T-helper 2 cell treated with Interferon-gamma antibody and Interleukin-4, amounts not matched to agents 5 μg/mL and 100 μg/mL, for 36 hours (primary cell): ENCODE measurements around the gene TENM4.

Experiments
- DNase-seq: peaks from one replicate; pipeline ENCODE4 v3.0.0; 2021; ENCODE audit warnings: low spot score
- H3K27ac Mint-ChIP-seq: one replicate; pipeline ENCODE4 v1.8.0; 2021; ENCODE audit warnings: mild to moderate bottlenecking, mixed read lengths
- H3K27me3 Mint-ChIP-seq: one replicate; pipeline ENCODE4 v1.8.0; 2021; ENCODE audit warnings: low read depth, mixed read lengths
- H3K36me3 Mint-ChIP-seq: one replicate; pipeline ENCODE4 v1.8.0; 2021; ENCODE audit warnings: low read depth, mixed read lengths
- H3K4me1 Mint-ChIP-seq: one replicate; pipeline ENCODE4 v1.8.0; 2021; ENCODE audit warnings: low read depth, mixed read lengths
- H3K4me3 Mint-ChIP-seq: one replicate; pipeline ENCODE4 v1.8.0; 2022; ENCODE audit warnings: mild to moderate bottlenecking, moderate library complexity, mixed read lengths
- H3K9me3 Mint-ChIP-seq: one replicate; pipeline ENCODE4 v1.8.0; 2021; ENCODE audit warnings: mixed read lengths

Gene TENM4

DNA sequence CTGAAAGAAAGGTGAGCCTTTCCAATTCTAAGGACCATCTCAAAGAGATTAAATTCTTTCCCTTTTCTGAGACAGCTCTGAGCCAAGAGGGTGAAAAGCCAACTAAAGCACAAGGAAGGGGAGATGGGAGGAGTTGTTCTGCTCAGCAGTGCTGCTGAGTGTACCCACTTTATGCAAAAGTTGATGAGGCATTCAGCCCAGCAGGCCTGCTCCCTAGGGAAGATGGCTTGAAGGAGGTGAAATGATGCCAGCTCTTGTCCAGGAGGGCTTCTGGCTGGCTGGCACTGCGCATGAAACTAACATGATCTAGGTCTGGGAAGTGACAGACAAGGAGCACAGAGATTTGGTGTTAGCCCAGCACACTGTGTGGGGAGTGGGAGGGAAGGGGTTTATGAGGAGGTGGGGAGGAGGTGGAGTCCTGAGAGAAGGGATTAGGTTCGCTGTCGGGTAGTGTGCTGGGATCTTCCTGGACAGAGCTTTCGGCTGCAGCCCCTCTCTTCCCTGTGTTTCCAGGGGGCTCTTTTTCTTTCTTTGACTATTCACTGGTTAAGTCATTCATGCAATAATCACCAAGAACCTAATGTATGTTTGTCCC, 640.6 kb downstream of the TENM4 start:
- Mint-ChIP-seq H3K36me3 (no peaks in the 10 kb centered on the region), H3K4me3 (no peak overlapping the region), H3K4me1 (no peaks in the 10 kb centered on the region), H3K27me3 (no peaks in the 10 kb centered on the region), H3K27ac (no peak overlapping the region), H3K9me3 (no peaks in the 10 kb centered on the region)
- DNase-seq = no peak

DNA sequence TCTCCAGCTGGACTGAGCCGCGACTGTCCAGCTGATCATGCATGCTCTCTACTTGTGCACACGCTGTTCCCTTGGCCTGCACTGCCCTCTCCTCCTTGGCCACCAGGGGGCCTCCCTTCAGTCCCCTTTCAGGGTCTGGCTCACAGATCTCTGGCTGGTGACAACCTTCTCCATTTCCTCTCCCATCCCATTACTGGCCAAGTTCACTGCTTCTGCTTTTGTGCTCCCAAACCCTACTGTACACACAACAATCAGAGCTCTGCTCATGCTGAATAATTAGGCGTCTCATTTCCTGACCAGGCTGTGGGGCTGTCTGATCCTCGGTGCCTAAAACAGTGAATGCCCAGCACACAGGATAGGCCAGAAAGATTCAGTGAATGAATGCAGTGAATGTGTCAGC, 642.2 kb downstream of the TENM4 start:
- Mint-ChIP-seq H3K9me3 (no peaks in the 10 kb centered on the region), H3K4me1 (no peaks in the 10 kb centered on the region), H3K4me3 (no peak overlapping the region), H3K27me3 (no peaks in the 10 kb centered on the region), H3K27ac (no peak overlapping the region), H3K36me3 (no peaks in the 10 kb centered on the region)
- peak; percentile 12 for DNase-seq

DNA sequence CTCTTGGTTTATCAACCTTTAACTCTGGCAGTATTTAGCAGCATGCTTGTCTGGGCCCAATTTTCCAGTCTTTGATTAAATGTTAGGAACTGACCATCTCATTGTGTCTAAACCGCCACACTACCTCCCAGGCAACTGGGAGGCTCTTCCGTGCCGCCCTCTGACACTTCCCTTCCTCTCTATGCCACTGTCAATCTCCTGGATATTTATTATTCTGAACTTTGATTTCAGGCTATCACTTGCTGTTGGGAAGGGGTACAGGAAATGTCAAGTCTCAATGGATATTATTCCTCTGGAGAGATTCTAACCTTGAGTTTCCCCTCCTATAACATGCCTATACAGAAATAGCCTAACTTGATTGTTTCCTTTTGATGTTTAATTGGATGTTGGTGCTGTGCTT, 643.3 kb downstream of the TENM4 start:
- Mint-ChIP-seq H3K36me3 (no peaks in the 10 kb centered on the region), H3K9me3 (no peaks in the 10 kb centered on the region), H3K4me3 (no peak overlapping the region), H3K27me3 (no peaks in the 10 kb centered on the region), H3K4me1 (no peaks in the 10 kb centered on the region), H3K27ac (no peak overlapping the region)
- DNase-seq = no peak

DNA sequence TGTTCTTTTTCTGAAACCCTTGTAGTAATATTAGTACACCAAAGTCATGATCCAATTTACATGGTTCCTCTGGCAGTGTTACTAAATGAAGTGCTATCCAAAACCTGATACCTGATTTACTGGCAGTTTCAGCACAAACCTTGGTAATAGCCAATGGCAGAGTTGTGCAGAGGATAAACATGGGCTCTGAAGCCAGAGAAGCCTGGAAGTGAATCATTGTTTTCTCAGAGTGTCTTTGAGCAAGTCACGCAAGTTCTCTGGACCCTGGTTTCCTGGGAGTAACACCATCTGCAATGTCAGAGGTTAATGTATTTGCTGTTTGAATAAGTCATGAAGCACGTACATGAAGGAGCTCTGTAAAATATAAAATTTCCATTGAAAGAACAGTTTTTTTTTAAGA, 643.9 kb downstream of the TENM4 start:
- Mint-ChIP-seq H3K36me3 (no peaks in the 10 kb centered on the region), H3K27me3 (no peaks in the 10 kb centered on the region), H3K27ac (no peak overlapping the region), H3K4me1 (no peaks in the 10 kb centered on the region), H3K4me3 (no peak overlapping the region), H3K9me3 (no peaks in the 10 kb centered on the region)
- no peak for DNase-seq

DNA sequence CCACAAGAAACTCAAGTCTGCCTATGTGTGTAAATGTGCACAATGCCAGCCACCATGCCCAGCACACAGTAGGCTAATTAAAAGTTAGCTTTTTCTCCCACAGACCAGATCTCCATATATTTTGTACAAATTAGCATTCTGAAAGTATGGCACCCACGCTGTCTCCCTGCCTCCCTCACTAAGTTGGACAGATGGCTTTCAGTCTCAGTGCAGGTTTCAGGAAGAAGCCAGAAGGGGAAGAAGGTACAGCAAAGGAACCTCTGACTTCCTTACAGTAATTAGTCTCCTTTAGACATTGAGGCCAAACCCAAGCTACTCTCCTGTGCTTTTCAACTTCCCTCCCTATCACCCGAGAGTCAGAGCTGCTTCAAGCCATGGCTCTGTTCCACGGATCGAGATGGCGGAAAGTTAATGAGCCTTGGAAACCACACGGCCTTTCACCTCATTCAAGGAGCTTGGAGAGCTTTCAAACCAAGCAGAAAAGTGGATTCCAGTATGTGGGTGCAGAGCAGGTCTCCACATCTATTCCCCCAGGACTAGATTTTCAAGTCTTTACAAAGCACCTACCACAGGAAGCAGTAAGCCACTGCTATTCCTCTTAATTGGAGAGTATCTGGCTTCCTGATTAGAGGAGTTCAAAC, 645.1 kb downstream of the TENM4 start:
- no peak for DNase-seq
- no peaks in the 10 kb centered on the region for H3K9me3 Mint-ChIP-seq
- H3K36me3 Mint-ChIP-seq = no peaks in the 10 kb centered on the region
- no peak overlapping the region for H3K27ac Mint-ChIP-seq
- no peak overlapping the region for H3K4me3 Mint-ChIP-seq
- peaks cover 4% of the 10 kb centered on the region for H3K27me3 Mint-ChIP-seq
- H3K4me1 Mint-ChIP-seq = no peaks in the 10 kb centered on the region

DNA sequence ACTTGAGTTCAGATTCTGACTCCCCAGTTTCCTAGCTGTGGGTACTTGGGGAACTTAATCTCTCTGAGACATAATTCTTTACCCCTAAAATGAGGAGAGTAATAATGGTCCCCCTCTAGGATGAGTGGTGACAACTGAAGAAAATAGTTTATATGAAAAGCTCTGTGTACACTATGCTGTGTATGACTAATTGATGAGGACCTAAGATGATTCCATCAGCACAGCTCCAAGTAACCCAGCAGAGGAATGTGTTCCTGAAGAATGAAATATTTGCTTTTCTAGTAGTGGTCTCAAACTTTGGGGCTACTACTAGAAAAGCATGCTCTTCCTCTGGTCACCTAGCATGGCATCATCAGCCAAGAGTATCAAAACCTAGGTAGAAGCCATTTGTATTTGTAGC, 648.9 kb downstream of the TENM4 start:
- Mint-ChIP-seq H3K27me3 (peaks cover 4% of the 10 kb centered on the region), H3K36me3 (no peaks in the 10 kb centered on the region), H3K9me3 (no peaks in the 10 kb centered on the region), H3K27ac (no peak overlapping the region), H3K4me1 (no peaks in the 10 kb centered on the region), H3K4me3 (no peak overlapping the region)
- DNase-seq = no peak

DNA sequence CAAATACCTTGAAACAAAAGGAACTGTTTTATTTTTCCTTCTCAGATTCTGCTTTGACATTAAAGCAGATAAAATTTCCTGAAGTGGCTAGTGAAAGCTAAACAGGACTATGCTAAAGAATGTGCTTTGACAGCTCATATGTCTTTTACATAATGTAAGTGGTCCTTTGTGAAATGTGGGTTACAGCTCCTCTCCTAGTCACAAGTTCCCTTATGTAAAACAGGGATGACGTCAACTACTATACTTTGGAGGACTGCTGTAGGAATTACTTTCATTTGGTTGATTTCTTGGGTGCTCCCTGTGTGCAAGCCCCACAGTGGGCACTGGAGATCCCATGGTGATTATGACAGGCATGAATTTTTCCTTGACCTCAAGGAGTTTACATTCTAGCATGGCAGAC, 649.6 kb downstream of the TENM4 start:
- peaks cover 4% of the 10 kb centered on the region for H3K27me3 Mint-ChIP-seq
- DNase-seq = no peak
- no peaks in the 10 kb centered on the region for H3K9me3 Mint-ChIP-seq
- no peaks in the 10 kb centered on the region for H3K36me3 Mint-ChIP-seq
- H3K4me1 Mint-ChIP-seq = no peaks in the 10 kb centered on the region
- no peak overlapping the region for H3K4me3 Mint-ChIP-seq
- H3K27ac Mint-ChIP-seq = no peak overlapping the region

DNA sequence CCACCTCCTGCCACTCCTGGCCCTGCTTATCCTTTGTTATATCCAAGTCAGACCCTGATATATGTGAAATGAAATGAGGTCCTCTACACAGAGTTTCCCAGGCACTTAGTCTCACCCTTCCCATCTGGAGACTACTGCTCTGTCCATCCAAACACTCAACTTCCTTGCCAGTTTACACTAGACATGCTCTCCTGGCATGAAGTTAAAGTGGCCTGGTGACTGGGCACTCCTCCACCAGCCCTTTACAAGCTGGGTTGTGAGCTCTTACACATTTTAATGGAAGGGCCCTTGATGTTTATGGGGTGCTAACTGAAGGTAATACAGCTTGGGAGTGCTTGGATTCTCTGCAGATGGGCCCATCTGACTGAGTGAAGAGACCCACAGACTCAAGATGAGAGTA, 650.0 kb downstream of the TENM4 start:
- Mint-ChIP-seq H3K4me3 (no peak overlapping the region), H3K27me3 (peaks cover 4% of the 10 kb centered on the region), H3K9me3 (no peaks in the 10 kb centered on the region), H3K36me3 (no peaks in the 10 kb centered on the region), H3K4me1 (no peaks in the 10 kb centered on the region), H3K27ac (no peak overlapping the region)
- no peak for DNase-seq

DNA sequence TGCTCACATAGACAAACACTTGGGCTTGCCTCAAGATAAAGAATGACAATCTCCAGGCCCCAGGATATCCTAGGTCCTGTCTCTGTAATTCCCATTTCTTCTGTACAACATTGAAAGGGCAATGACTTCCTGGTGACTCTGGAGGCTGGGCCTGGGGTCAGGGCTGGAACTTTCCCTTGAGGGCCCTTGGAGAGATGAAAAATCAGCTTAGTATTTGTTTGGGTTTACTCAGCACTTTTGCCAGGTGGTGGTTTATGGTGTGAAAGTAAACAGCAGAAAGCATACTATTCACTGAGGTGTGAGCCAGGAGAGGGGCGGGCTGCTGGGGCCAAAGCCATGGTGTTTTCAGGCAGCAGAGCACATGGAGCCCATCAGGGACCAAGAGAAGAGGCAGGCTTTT, 651.5 kb downstream of the TENM4 start:
- Mint-ChIP-seq H3K27me3 (peaks cover 7% of the 10 kb centered on the region), H3K4me3 (no peak overlapping the region), H3K9me3 (no peaks in the 10 kb centered on the region), H3K36me3 (no peaks in the 10 kb centered on the region), H3K4me1 (no peaks in the 10 kb centered on the region), H3K27ac (no peak overlapping the region)
- DNase-seq = no peak

DNA sequence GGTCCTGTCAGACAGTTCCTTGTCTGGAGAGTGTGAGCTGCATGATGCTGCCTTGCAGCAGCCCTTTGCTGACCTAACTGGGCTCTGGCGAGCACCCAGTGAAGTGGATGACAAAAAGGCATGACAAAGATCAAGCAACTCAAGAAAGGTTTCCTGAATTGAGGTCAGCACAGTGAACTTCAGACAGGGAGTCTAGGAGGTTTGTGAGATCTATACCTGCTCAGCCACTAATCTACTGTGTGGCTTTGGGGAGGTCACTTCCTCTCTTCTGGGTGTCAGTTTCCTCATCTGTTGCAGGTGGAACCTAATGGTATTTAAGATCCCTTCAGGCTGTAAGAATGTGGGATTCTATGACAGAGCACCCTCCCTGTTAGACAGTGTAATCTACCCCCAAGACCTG, 652.3 kb downstream of the TENM4 start:
- Mint-ChIP-seq H3K9me3 (no peaks in the 10 kb centered on the region), H3K36me3 (no peaks in the 10 kb centered on the region), H3K27ac (no peak overlapping the region), H3K27me3 (peaks cover 11% of the 10 kb centered on the region), H3K4me3 (no peak overlapping the region), H3K4me1 (no peaks in the 10 kb centered on the region)
- DNase-seq = no peak

DNA sequence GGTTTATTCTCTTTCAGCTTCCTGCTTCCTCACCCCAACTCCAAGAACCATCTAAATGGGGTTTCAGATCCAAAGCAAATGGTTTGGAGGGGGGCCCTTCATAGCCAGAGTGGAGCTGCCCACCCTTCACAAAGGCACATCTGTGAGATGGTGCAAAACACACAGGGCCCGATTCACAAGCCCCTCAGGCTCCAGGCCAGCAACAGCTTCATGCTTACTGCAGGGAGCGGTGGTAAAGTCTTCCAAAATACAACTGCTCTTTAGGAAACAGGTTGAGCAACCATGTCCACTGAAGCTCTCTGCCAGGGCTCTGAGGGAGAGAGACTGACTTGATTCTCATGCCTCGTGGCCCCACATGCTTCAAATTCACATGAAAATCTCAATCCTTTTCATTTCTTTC, 653.1 kb downstream of the TENM4 start:
- Mint-ChIP-seq H3K36me3 (no peaks in the 10 kb centered on the region), H3K4me3 (no peak overlapping the region), H3K27me3 (peaks cover 11% of the 10 kb centered on the region), H3K9me3 (no peaks in the 10 kb centered on the region), H3K27ac (no peak overlapping the region), H3K4me1 (no peaks in the 10 kb centered on the region)
- DNase-seq = no peak

DNA sequence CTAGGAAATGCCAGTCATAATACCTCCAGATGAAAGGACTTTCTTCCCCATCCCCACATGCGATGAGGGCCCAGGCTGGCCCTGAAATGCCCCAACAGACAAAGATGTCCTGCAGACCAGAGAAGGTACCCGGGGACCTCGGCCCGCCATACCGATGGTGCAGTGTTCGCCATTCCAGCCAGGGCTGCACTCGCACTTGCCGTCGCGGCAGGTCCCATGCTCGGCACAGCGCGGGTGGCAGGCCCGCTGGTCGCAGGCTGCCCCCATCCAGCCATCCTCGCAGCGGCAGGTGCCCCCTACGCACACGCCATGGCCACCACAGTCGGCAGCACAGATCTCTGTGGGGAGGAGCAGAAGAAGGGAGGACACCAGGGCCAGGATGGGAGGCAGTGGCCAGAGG, 654.1 kb downstream of the TENM4 start:
- no peaks in the 10 kb centered on the region for H3K36me3 Mint-ChIP-seq
- no peak overlapping the region for H3K27ac Mint-ChIP-seq
- no peaks in the 10 kb centered on the region for H3K4me1 Mint-ChIP-seq
- no peaks in the 10 kb centered on the region for H3K9me3 Mint-ChIP-seq
- H3K4me3 Mint-ChIP-seq = no peak overlapping the region
- no peak for DNase-seq
- peaks cover 11% of the 10 kb centered on the region for H3K27me3 Mint-ChIP-seq

DNA sequence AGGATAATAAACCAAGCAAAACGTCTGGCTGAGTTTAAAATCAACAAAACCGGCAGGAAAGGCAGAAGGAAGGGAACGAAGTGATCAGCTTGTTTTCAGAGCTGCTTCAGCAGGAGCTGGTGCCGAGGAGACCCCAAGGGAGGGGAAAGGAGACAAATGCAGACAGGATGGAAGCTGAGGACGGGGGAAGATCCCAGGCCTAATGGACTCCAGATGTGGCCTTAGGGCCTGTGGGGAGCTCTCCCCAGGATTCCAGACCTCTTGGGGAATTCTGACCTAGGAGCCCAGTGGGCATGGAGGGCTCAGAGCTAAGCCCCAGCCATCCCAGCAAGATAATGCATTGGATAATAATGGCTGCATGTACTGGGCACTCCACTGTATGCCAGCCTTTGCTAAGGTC, 654.7 kb downstream of the TENM4 start:
- H3K27ac Mint-ChIP-seq = no peak overlapping the region
- H3K9me3 Mint-ChIP-seq = no peaks in the 10 kb centered on the region
- no peak for DNase-seq
- H3K4me3 Mint-ChIP-seq = no peak overlapping the region
- H3K4me1 Mint-ChIP-seq = no peaks in the 10 kb centered on the region
- no peaks in the 10 kb centered on the region for H3K36me3 Mint-ChIP-seq
- H3K27me3 Mint-ChIP-seq = peaks cover 8% of the 10 kb centered on the region

DNA sequence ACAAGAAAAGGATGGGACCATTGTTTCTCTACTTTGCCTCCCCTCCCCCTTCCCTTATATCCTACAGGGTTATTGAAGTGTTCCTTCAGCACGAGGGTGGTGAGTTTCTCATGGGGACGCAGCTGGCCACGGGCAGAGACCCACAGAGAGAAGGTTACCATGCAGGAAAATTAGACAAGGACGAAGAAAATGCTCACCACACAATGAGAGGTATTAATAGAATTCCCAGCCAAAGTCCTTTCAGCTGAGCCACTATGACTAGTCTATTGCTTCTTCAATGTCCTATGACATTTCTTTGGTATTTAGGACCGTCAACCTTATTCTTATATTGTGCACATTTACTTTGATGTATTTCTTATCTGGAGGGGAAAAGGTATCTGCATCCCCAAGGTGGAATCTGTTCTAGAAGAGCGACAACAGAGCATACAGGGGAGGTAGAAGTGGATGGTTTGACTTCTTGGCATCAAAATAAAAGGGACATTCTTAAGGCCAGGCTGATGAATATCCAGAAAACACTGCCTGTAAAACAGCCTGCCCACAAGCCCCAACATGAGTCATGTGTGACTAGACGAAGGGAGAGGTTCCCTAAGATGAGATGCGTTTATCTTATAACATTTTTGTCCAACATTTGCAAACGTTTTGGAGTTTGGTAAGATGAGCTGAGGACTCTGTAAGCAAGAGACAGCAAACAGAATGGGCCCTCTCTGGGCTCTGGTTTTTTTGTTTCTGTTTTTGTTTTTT, 656.3 kb downstream of the TENM4 start:
- H3K4me1 Mint-ChIP-seq = no peaks in the 10 kb centered on the region
- DNase-seq = no peak
- no peak overlapping the region for H3K4me3 Mint-ChIP-seq
- peaks cover 8% of the 10 kb centered on the region for H3K27me3 Mint-ChIP-seq
- no peaks in the 10 kb centered on the region for H3K9me3 Mint-ChIP-seq
- H3K36me3 Mint-ChIP-seq = no peaks in the 10 kb centered on the region
- H3K27ac Mint-ChIP-seq = no peak overlapping the region
